NCI-H345 treated with DMSO at 0.1 percent for 48 hours (cell line): ENCODE data around the gene CDHR2.

Experiments
- DNase-seq: peaks from one replicate; lab custom pipeline; 2025; ENCODE audit not compliant: unreplicated experiment; lab: John Stamatoyannopoulos, UW

Gene CDHR2

GRCh38 chr5:176616511-176616910 lies 67.4 kb downstream of the CDHR2 start:
- DNase-seq, result no peak

- DNase-seq, result no peak
Observed at GRCh38 chr5:176618783-176619182, 69.6 kb downstream of the CDHR2 start.

- no peak for DNase-seq
Observed at GRCh38 chr5:176619203-176619568, 70.0 kb downstream of the CDHR2 start.

GRCh38 chr5:176619569-176620332 lies 70.6 kb downstream of the CDHR2 start:
- no peak for DNase-seq

GRCh38 chr5:176620333-176620981 lies 71.3 kb downstream of the CDHR2 start:
- DNase-seq, result no peak

- DNase-seq, result no peak
Observed at GRCh38 chr5:176621661-176622079, 72.5 kb downstream of the CDHR2 start.

GRCh38 chr5:176624142-176624541 lies 75.0 kb downstream of the CDHR2 start:
- no peak for DNase-seq

- DNase-seq, result no peak
Observed at GRCh38 chr5:176624938-176625337, 75.8 kb downstream of the CDHR2 start.

GRCh38 chr5:176625512-176625911 lies 76.4 kb downstream of the CDHR2 start:
- no peak for DNase-seq

- no peak for DNase-seq
Observed at GRCh38 chr5:176625966-176626875, 77.1 kb downstream of the CDHR2 start.

GRCh38 chr5:176626876-176627236 lies 77.7 kb downstream of the CDHR2 start:
- no peak for DNase-seq

- DNase-seq, result no peak
Observed at GRCh38 chr5:176627582-176627981, 78.4 kb downstream of the CDHR2 start.

GRCh38 chr5:176628406-176629228 lies 79.5 kb downstream of the CDHR2 start:
- no peak for DNase-seq

- DNase-seq, result no peak
Observed at GRCh38 chr5:176629317-176629852, 80.2 kb downstream of the CDHR2 start.

- peak; percentile 48 for DNase-seq
Observed at GRCh38 chr5:176629853-176630680, 80.9 kb downstream of the CDHR2 start, which contains the start of the genes EIF4E1B and SNCB. TSS of gene EIF4E1B (plus strand) at chr5:176630675. CDS start at chr5:176642788, 12,113 bp downstream. TSS of gene SNCB (minus strand) at chr5:176630534. CDS start at chr5:176629654, 880 bp downstream.

- no peak for DNase-seq
Observed at GRCh38 chr5:176630681-176631222, 81.6 kb downstream of the CDHR2 start.

- DNase-seq, result no peak
Observed at GRCh38 chr5:176631383-176632200, 82.5 kb downstream of the CDHR2 start.

GRCh38 chr5:176632745-176633144 lies 83.6 kb downstream of the CDHR2 start:
- DNase-seq, result no peak
